ENCODE measurements around the gene SPDYA.

Gene SPDYA

DNA sequence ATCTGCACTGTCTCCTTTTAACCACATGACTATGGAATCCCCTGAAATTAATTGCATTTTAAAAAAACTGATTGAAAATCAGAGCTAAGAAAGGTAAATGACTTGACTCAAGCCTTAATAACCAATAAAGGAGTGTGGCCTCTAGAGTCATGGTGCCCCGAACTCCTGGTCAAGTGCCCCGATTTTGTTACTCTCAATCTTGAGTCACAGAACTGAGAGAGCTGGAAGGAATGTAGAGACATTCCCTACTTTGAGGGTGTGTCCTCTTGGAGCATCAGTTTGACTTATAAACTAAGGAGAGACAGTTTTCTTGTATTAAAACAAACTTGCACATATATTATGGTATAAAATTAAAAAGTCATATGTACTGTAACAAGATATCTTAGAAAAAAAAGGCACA is 86.3 kb downstream of the SPDYA start:
- peaks cover 0 to 39% (median 20%) of the 10 kb centered on the region in 4 donors for H3K4me1 ChIP-seq
- H3K9me3 ChIP-seq, result no peaks in the 10 kb centered on the region
- intact Hi-C loops (cut with DNase I; ENCODE audit: low total_unique reads), result no loop called here
- no peak overlapping the region for H3K27ac ChIP-seq
- H3K27me3 ChIP-seq, result no peaks in the 10 kb centered on the region
- peaks cover 0 to under 1% (median 0%) of the 10 kb centered on the region in 3 donors for H3K36me3 ChIP-seq
- no peak for DNase-seq
- no peak overlapping the region for H3K4me3 ChIP-seq
- TF ChIP-seq, protein P1, sequence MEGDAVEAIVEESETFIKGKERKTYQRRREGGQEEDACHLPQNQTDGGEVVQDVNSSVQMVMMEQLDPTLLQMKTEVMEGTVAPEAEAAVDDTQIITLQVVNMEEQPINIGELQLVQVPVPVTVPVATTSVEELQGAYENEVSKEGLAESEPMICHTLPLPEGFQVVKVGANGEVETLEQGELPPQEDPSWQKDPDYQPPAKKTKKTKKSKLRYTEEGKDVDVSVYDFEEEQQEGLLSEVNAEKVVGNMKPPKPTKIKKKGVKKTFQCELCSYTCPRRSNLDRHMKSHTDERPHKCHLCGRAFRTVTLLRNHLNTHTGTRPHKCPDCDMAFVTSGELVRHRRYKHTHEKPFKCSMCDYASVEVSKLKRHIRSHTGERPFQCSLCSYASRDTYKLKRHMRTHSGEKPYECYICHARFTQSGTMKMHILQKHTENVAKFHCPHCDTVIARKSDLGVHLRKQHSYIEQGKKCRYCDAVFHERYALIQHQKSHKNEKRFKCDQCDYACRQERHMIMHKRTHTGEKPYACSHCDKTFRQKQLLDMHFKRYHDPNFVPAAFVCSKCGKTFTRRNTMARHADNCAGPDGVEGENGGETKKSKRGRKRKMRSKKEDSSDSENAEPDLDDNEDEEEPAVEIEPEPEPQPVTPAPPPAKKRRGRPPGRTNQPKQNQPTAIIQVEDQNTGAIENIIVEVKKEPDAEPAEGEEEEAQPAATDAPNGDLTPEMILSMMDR (IDR thresholded peaks at IDR 0.05), result no peak

DNA sequence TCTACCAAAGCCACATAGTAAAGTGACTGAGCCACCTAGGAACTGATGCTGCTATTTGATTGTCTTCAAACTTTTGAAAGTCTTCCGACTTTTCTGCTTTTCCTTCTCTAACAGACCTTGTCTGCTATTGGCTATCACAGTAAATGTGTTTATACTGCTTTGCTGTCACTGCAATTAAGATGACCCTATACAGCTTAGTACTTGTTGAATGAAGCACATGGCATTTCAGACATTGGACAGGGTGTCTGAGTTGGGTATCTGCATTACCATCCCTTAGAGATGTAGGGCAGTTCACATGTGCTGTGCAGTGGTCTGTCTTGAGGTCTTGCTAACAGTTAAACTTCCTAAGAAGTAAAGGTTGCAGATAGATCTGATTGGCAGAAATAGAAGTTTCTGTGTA is 87.4 kb downstream of the SPDYA start:
- Histone ChIP-seq H3K36me3 (peaks cover 0 to 9% (median 5%) of the 10 kb centered on the region in 3 donors), H3K9me3 (no peaks in the 10 kb centered on the region), H3K4me1 (peaks cover 0 to 39% (median 20%) of the 10 kb centered on the region in 4 donors), H3K4me3 (no peak overlapping the region), H3K27ac (no peak overlapping the region), H3K27me3 (no peaks in the 10 kb centered on the region)
- no peak for DNase-seq
- intact Hi-C loops (cut with DNase I; ENCODE audit: low total_unique reads), result no loop called here
- TF ChIP-seq, protein P1 (IDR thresholded peaks at IDR 0.05), result no peak

Data from tibial artery (tissue), 4 donors.